Nasal cavity respiratory epithelium epithelial cell of viscerocranial mucosa (primary cell): ENCODE results near the gene FAM83F. TPM values are rescaled to one million over a fixed set of nuclear protein-coding genes. Genes with fewer than 3 reads are reported as not detected.

Source experiments
- total RNA-seq: library from RNA; depleted of rRNA; stranded (reverse); fragments of >200 nt; gene quantifications from 2 replicates; pipeline ENCODE4 v1.2.3, GENCODE V29; 2014

Gene FAM83F
- 32.8 and 40.9 TPM in 2 replicates for total RNA-seq

GRCh38 chr22:39994566-39995392 lies at the start of gene FAM83F:
Gene FAM83F (plus strand): TSS chr22:39994954. CDS start chr22:39995043, 89 bp downstream.

GRCh38 chr22:39959640-39960447 lies 34.9 kb upstream of the FAM83F start, which contains the start of gene TMA7B:
Gene TMA7B (plus strand): TSS chr22:39960397. CDS start chr22:39964375, 3,978 bp downstream.

Other genes starting within 250 kb of the FAM83F start
- gene ENTHD1, start 101.2 kb upstream of the FAM83F start, total RNA-seq, result not detected in 2 replicates
- not detected in 2 replicates for gene GRAP2, start 93.9 kb upstream of the FAM83F start, total RNA-seq
- not detected in 2 replicates for gene TMA7B, start 34.6 kb upstream of the FAM83F start, total RNA-seq
- gene TNRC6B, start 183.0 kb downstream of the FAM83F start, total RNA-seq, result 9.9 and 19.5 TPM in 2 replicates